ENCODE data around the gene TLR5.

TLR5 gene

DNA sequence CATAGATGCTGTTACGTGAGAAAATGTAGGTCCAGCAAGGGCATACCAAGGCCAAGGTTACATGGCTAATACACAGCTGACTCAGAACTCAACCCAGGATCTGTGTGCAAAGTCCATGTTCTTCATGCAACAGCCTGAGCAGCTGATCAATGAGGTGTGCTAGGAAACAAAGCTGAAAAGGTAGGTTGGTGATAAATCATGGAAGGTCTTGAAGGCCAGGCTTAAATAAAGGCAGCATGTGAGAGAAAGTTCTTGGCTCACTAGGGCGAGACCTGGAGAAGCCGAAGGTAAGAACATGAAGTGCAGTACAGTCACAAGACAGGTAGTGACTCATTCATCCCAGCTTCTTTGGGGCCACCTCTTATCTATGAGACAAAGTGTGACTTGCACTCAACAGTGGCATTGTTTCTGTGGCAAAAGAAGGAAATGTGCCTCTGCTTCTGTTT lies 33.4 kb downstream of the TLR5 start:
- no peak for FAIRE-seq

DNA sequence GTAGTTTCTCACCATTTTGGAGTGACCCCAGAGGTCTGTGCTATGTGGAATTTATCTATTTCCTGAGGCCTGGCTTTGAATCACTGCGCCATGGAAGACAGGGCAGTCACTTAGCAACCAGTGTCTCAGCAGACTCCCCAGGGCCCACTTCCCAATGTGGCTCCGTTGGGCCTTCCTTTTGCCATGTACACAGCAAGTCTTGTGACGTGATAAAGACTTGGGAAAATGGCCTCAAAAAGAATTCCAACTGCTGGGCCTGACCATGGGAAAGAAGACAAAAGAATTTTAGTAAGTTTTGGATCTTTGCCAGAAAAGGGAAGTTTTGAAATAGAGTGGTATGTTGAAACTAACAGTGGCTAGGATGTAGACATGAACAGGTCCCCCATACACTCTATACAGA lies 36.2 kb downstream of the TLR5 start:
- FAIRE-seq: no peak

DNA sequence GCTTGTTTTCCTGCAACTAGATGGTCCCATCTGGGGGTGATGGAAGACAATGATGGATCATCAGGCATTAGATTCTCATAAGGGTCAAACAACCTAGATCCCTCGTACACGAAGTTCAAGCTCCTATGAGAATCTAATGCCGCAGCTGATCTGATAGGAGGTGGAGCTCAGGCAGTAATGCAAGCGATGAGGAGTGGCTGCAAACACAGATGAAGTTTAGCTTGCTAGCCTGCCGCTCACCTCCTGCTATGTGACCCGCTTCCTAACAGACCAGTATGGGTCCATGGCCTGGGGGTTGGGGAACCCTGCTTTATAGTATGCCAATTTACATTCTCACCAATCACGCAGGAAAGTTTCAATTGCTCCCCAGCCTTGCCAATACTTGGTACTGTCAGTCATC lies 37.5 kb downstream of the TLR5 start:
- no peak for FAIRE-seq

DNA sequence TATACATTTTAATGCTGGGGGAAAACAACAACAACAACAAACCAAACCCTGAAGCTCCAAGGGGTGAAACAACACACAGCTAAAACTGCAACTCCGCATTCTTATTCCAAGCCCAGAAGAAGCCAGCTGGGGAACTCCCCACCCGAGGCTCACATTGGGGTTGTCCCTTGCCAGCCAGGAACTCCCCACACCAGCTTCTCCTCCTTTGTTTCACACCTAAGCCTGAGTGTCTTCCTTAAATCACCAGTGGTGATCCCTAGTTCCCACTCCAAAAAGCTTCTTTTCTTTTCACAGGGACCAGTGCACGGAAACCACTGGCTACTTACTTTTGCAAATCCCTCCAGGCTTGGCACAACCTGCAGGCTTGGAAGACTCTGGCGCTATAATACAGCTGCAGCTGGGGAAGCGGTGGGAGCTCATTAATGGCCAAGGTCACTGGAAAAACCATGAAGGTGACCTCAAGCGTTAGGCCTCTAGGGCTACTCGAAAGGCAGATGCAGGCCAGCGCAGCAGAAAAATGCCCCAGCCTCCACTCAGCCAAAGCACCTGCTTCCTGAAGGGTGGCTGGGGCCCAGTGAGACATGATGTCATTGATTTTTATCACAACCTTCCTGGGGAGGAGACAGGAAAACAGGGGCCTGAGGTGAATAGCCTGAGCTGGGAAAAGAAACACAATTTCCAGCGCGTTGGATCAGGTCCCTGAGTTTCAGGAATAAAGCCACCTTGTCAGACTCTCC lies 40.1 kb downstream of the TLR5 start:
- FAIRE-seq: no peak

DNA sequence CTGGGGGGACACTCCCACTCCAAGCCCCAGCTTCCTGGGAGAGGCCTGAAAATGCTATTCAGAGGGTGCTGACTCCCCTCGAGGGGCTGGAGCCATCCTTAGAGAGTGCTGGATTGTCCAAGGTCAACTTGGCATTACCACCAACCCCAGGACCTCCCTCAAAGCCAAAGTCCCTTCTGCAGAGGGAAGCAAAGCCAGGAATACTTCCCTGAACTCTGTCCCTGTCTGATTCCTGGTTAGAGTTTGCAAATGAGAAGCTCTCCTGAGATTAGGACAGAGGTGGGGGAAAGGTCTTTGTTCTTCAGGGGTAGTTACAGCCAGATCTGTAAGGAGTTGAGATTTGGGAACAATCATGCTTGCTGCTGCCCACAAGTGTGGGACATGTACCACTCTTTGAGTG lies 45.3 kb downstream of the TLR5 start:
- no peak for FAIRE-seq

DNA sequence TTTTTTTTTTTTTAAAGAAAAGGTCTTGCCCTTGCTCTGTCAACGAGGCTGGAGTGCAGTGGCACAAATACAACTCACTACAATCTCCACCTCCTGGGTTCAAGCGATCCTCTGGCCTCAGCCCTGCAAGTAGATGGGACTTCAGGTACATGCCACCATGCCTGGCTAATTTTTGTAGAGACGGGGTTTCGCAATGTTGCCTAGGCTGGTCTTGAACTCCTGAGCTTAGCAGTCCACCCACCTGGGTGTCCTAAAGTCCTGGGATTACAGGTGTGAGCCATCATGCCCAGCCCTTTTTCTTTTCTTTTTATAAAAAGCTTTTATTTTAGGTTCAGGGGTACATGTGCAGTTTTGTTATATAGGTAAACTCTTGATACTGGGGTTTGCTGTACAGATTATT lies 47.2 kb downstream of the TLR5 start:
- FAIRE-seq: no peak

DNA sequence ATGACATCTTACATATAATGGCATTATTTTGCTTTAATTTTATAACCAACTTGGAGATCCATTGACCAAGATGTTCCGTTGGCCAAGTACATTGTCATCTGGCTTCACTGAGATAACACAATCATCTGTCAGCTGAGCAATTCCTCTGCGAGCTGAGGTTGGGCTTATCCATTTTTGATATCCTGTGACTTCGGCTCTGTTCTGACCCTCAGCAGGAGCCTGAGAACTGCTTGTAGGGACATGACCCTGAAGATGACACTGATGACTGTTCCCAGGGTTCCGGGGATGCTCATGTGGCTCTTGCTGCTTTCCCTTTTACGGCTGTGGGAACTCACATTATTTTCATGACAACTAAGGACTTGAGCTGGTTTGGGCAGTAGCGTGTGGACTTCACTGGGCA lies 51.2 kb downstream of the TLR5 start:
- no peak for FAIRE-seq

DNA sequence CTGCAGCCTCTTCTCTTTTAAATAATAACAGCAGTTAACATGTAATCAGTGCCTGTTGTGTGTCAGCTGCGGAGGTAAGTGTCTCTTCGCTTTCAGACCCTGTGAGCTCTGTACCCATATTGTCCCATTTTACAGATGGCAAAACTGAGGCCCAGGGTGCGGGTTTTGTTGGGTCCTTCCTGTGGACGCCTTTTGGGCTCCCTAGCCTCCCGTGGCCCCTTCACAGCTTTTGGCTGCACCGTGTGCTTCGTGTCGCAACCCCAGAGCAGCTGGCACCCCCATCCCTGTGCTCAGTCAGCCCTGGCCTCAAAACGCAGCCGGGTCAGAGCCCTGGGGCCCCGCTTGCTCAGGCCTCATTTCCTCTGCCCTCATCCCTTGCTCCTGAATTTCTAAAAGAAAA lies 53.8 kb downstream of the TLR5 start:
- no peak for FAIRE-seq

DNA sequence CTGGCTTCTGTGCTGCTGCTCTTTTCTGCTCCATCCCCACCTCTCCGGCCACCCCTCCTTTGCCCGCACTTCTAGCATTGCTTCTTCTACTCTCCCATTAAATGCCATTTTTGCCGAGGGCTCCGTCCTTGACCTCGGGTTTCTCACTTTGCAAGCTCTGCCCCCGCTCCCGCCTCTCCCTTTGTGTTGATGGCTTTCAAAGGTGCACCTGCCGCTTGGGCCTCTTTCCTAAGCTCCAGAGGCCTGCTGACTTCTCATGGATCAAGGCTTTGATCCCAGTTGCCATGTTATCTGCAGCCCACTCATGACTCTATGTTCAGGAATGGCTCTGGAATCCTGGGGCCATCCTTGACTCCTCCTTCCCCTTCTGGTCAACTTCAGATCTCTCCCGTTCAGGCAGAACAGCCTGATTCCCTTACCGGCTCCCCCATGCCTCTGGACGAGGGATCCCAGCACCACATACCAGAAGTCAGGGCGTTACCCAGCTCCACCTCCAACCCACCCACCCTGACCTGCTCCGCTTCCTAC lies 54.3 kb downstream of the TLR5 start:
- no peak for FAIRE-seq

DNA sequence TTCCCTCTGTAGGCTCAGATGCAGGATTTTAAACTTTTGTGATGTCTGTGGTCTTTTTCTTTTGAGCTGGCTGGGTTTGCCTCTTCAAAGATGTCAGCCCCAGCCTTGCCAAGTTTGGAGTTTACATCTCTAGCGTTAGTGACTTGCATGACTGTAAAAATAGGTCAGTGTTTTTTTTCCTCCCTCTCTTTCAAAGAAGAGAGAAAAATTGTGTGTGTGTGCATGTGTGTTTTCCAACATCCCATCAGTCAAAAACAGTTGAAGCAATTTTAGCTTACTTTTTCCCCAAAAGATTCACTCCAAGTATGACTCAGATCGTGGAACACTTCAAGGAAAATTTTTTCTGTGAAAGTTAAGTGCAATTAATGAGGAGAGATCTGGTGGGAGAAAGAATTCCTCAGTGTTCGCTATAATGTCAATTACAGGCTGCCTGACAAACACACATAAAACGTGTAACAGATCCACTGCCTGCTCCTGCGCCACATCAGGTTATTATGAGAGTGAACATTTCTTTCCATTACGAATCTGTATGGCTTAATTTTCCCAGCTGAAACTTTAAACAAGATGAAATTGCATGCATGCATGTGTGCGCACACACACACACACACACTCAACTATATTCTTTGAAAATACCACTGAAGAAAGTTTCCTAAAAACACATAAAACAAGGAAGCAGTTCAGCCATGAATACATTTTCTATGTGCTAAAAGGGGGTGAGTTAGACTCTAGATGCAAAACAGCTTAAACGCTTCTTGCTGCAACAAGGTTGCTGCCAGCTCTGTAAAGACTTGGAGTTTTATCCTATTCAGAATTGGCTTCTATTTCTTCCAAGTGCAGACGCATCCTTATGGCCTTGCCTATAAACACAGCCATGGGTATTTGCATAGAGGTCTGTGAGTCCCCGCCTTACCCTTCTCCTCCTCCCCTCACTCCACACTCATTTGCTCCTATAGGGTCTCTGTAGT lies 55.5 kb downstream of the TLR5 start:
- FAIRE-seq: no peak

DNA sequence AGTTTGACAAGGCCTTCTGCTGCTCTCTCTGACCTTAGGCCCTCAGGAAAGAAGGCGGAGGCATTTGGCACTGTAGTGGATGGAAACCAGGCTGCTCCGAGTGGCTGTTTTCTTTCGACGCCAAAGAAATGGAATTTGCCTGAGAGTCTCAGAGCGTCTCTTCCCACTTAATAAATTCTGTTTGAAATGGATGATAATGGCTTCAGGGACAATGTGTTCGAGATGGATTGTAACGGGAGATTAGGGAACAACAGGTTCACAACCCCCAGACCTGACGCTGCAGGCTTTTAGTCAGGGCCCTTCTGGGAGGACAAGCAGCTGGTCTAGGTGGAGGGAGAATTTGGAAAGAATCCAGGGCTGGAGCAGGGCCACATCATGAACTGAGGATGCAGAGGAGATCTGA lies 58.6 kb downstream of the TLR5 start:
- no peak for FAIRE-seq

DNA sequence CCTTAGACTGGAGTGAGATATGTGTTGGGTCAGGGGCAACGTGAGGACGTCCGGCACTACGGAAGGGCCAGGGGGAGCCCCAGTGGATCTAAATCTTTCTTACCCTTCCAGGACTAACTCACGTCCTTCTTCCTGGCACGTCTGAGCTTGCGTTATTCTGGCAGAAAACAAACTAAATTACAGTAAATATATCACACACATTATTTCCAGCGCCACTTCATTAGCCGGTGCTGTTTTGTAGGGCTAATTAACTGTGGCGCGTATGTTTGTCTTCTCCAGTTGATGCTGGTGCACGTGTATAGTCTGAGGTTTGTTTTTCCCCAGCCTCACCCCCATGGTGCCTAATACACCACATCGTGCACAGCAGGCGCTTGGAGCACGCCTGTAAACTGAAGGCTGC lies 59.2 kb downstream of the TLR5 start:
- no peak for FAIRE-seq

DNA sequence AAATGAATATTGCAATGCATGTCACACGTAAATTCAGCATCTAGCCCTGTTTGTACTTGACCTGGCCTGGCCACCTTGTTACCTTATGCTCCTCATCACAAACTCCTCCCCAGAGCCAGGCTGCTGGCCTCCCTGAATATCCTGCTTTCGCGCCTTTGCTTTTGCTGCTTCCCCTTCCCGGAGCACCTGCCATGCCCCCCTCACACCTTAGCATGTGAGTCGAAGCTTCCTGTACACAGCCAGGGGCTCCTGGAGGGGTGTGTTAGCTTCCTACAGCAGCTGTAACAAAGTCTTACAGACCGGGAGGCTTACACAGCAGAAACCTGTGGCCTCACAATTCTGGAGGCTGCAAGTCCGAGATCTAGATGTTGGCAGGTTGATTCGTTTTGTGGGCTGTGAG lies 60.1 kb downstream of the TLR5 start:
- no peak for FAIRE-seq

DNA sequence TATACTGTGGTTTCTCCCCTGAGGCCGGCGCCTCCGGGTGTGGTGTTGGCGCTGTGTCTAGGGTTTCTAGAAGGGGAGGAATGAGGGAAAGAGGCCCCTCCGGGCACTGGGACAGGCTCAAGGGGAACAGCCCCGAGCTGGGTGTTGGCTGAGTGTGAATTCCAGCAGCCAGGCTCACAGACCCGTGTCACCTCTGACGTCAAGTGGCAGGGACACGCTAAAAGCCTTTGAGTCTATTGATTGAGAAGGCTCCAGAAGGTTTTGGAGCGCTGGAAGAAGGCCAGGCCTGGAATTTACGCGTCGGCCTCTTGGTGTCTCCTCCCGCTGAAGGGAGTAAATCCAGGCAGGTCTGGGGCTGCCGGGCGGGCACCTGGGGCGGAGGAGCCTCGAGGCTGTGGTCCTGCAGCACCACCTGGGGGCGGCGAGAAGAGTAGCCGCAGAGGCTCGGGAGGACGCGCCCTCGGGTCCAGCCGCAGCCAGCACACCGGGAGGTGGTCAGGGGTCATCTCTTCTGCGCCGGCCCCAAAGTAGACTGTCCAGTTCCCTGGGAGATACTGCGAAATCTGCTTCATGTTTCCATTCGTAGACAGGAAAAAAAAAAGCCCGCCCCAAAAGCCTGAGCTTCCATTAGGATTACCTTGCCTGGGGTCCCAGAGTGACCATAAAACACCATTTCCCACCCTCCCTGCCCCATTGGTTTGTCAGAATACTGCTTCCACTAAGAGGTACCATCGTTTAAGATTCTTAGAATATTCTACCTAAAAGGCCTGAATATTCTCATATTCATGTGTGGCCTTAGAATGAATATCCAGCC lies 61.7 kb downstream of the TLR5 start:
- FAIRE-seq: no peak

DNA sequence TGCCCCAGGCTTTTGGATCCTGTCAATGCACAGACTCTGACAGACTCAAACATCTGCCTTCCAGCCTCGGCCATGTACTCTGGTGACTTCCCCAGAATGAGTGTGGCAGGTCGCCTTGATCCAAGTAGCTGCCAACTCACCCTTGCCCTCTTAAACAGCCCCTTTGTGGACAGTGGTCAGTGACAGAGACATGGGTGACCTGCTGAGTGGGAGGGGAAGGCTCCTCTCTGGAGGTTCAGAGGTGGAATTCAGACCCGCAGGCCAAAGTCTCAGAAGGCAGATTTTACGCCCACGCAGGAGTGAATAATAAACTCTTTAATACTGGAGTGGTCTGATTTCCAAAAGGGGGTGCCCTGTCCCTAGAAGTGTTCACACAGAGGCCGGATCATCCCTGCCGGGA lies 63.5 kb downstream of the TLR5 start:
- FAIRE-seq: no peak

DNA sequence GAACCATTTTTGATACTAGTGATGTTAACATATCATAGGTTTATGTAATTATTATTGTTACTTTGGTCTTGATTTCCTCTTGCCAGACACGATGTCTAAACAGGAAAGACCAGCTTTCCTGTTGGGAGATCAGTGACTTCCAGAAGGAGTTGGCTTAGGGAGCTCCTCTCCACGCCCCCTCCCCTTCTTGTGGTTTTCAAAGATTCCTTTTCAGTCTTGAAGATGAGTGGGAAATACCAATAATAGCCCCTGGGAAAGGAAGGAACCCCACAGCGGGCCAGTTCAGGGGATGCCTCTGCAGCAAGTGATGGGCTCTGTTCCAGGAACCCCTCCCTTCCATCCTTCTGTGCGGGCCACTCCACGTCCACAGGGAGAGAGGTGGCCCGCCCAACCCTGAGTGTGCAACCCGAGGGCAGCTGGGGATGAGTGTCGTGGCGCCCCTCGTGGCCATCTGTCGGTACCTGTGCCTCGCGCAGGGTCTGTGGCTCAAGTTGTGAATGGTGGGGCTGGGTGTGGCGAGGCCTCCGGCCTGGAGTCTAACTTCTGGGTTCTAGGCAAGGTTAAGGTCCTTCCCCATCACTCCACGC lies 65.7 kb downstream of the TLR5 start:
- FAIRE-seq: no peak

DNA sequence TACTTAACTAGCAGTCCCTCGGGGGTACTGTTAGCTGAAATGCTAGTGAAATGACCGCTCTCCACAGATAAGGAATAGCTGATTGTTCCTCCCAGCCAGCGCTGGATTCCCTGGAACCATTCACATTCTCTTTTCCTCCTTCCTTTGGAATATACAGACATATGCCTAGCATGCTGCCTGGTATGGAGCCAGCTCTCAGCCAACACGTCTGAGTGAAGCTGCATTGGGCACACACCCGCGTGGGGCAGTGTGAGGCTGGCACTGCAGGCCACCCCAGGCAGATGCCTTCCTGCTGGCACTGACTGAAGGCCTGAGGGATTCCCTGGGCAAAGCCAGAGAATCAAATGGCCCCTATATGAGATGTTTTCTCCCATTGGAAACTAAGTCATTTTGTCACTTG lies 66.7 kb downstream of the TLR5 start:
- no peak for FAIRE-seq

DNA sequence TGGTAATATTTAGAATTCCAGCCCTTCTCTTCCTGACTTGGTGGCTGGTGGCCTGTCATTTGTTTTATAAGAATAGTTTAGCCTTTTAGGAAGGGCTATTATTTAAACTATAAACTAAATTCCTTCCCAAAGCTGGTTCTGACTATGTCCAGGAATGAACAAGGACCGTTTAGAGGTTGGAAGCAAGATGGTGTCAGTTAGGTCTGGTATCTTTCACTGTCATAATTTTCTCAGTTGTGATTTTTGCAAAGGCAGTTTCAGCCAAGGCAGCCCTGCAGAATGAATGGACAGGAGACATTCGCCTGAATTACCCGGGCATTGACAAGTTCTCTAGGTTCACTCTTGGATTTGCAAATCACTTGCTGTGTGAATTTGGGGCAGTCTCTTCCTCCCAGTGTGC lies 67.2 kb downstream of the TLR5 start:
- no peak for FAIRE-seq

DNA sequence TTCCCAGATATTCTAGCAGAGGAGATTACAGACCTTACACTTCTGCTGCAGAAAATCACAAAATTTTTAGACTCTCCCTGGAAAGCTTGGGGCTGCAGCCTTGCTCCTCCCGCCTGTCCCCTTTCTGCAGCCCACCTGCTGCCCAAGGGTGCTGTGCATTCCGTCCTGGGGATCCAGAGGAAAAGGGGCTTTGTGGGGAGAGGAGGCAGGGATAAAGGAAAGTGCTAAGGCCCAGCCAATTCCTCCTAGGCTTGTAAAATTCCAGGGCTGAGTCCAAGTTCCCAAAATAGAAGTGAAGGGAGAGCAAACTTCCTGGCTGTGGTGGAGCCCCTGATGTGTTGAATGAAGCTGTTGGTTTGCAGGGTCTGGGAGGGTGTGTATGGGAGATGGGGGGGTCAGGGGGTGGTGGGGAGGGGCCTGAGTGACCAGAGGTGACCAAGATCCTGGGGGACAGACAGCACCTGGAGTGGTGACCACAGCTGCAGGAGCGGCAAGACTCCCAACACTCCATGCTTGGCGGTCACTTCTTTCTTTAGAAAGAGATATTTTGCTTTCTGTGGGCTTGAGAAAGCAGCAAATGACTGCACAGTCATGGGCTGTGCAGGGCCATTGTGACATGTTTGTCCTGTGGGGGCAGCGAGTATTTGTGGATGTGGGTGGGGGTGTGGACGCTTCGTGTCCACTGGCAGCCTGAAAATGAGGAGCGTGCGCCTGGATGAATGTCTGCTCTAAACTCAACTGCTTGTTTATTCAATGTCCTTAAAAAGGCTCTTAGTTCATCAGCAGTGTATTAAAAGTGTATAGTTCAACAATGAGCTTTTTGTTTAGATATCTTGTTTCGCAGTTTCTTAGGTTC lies 68.4 kb downstream of the TLR5 start:
- FAIRE-seq: no peak

DNA sequence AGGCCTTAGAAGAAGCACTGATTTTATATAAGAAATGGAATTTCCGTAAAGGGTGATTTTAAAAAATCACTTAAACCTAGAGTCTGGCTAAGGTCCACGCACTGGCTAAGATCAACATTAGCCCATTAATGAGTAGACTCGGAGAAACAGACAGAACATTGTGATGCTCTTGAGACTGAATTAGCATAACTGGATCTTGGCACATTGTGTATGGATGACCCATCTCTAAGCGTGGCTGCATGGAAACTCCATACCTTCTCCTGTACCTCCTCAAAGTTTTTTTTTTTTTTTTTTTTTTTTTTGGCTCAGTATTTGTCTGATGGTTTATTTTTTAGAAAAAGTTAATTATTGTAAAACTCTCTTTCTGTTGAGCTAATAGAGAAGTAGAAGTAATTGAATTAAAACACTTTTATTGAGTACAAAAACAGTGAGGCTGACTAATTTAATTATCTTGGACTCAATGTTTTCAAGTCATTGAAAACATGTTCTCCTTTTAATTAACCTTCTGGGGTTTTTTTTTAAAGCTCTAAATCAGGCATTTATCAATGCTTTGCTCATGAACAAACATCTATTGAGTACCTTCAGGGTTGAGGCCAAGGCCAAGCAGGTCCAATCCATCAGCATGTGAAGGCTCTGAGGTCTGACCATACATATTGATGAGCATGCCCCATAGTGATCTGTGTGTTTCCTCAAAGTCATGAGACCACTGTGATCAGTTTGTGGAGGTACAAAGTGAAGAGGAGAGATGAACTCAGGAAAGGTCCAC lies 74.0 kb downstream of the TLR5 start:
- no peak for FAIRE-seq

DNA sequence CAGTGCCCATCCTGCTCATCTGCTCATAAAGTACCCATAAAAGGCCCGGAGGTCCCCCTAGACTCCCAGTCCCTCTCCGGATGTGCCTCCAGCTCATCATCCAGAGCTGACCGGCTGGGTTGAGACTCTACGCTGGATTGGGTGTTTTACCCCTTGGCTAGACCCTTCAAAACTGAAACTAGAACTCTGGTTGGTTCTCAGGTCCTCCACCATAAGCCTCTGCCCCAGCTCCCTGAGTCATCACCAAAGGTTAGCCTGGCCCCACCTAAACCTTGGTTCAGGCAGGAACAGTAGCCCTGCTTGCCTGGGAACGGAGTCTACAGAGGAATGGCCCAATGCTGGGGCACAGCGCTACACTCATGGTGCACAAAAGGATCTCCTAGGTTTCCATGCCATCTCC lies 75.1 kb downstream of the TLR5 start:
- no peak for FAIRE-seq

Data from G401.6 (cell line).